Activated CD4-positive, alpha-beta T cell treated with anti-CD3 and anti-CD28 coated beads, Interleukin-2, amount 10 ng/mL, durations not matched to agents 7 days and 5 days (primary cell): Measurements from ENCODE around the gene CCDC30. TPM values are rescaled to one million over a fixed set of nuclear protein-coding genes. Genes with fewer than 3 reads are reported as not detected.
"Not testable (repeated sequence)": the region's sequence is repeated elsewhere in the genome, so short reads cannot be mapped to it uniquely, and the experiment has no call there.

Experiments used
- CTCF ChIA-PET: fragments of 350-600 bp; sonication (Branson Sonifier 250); formaldehyde crosslinking; loops from one replicate; lab custom pipeline; 2021; ENCODE audit warnings: antibody characterized with exemption; lab: Charles Lee
- POLR2A ChIA-PET: fragments of 350-600 bp; sonication (Branson Sonifier 250); formaldehyde crosslinking; loops from one replicate; lab custom pipeline; 2021; ENCODE audit warnings: antibody characterized with exemption; lab: Charles Lee
- DNase-seq: peaks from one replicate; pipeline ENCODE4 v3.0.0-alpha.2; 2020
- H3K27ac Mint-ChIP-seq: one replicate; pipeline ENCODE4 v1.8.0; 2021; ENCODE audit warnings: mild to moderate bottlenecking, moderate library complexity, mixed read lengths
- H3K27me3 Mint-ChIP-seq: one replicate; pipeline ENCODE4 v1.8.0; 2021; ENCODE audit warnings: mixed read lengths
- H3K36me3 Mint-ChIP-seq: one replicate; pipeline ENCODE4 v1.8.0; 2021; ENCODE audit warnings: low read depth, mixed read lengths
- H3K4me1 Mint-ChIP-seq: one replicate; pipeline ENCODE4 v1.8.0; 2021; ENCODE audit warnings: mixed read lengths
- H3K4me3 Mint-ChIP-seq: one replicate; pipeline ENCODE4 v1.8.0; 2021; ENCODE audit warnings: mild to moderate bottlenecking, moderate library complexity, mixed read lengths
- H3K9me3 Mint-ChIP-seq: one replicate; pipeline ENCODE4 v1.8.0; 2021; ENCODE audit warnings: mixed read lengths
- total RNA-seq, 2 experiments: library from RNA; stranded (reverse); gene quantifications; one replicate each; pipeline ENCODE4 v1.2.3, GENCODE V29; 2021

The CCDC30 gene
- total RNA-seq, 2 experiments from 2014 or later = 1.4 to 2.2 TPM

- no peak overlapping the region for H3K27ac Mint-ChIP-seq
- peaks cover 36% of the 10 kb centered on the region for H3K36me3 Mint-ChIP-seq
- no peak overlapping the region for H3K4me3 Mint-ChIP-seq
- no peak for DNase-seq
- ChIA-PET POLR2A (no interaction called here), CTCF (interaction anchor here (1.2 to 3.0 kb wide), 2 partner anchors 8 to 18 kb away, joined by 3 to 18 read pairs; no protein-coding TSS in a partner anchor)
- peaks cover 28% of the 10 kb centered on the region for H3K4me1 Mint-ChIP-seq
- no peaks in the 10 kb centered on the region for H3K27me3 Mint-ChIP-seq
- no peaks in the 10 kb centered on the region for H3K9me3 Mint-ChIP-seq
Observed at GRCh38 chr1:42679364-42679983, 216.4 kb downstream of the CCDC30 start.

GRCh38 chr1:42680055-42680454 is 217.0 kb downstream of the CCDC30 start:
- Mint-ChIP-seq H3K27me3 (no peaks in the 10 kb centered on the region), H3K4me3 (no peak overlapping the region), H3K27ac (no peak overlapping the region), H3K4me1 (peaks cover 33% of the 10 kb centered on the region), H3K36me3 (peaks cover 36% of the 10 kb centered on the region), H3K9me3 (no peaks in the 10 kb centered on the region)
- ChIA-PET CTCF (interaction anchor here (1.2 to 3.0 kb wide), 2 partner anchors 8 to 19 kb away, joined by 3 to 18 read pairs; no protein-coding TSS in a partner anchor), POLR2A (no interaction called here)
- DNase-seq = no peak

- POLR2A ChIA-PET = interaction anchor here (0.6 kb wide), 1 partner anchor 86 kb away, joined by 3 read pairs; the partner anchor contains the start of genes C1orf50 and P3H1
- Mint-ChIP-seq H3K27me3 (no peaks in the 10 kb centered on the region), H3K4me1 (peaks cover 43% of the 10 kb centered on the region), H3K9me3 (no peaks in the 10 kb centered on the region), H3K36me3 (peaks cover 30% of the 10 kb centered on the region), H3K4me3 (peak overlapping the region; percentile 96), H3K27ac (peak overlapping the region; percentile 98)
- DNase-seq = peak; percentile 33
- CTCF ChIA-PET = interaction anchor here (1.3 to 3.0 kb wide), 3 partner anchors 9 to 42 kb away, joined by 3 to 18 read pairs (median 5); no protein-coding TSS in a partner anchor
Observed at GRCh38 chr1:42680921-42681683, 218.0 kb downstream of the CCDC30 start.

GRCh38 chr1:42681741-42682483 is 218.8 kb downstream of the CCDC30 start, which contains the start of gene YBX1:
YBX1 (plus strand) TSS chr1:42682418; CDS start chr1:42682566, 148 bp downstream.
- CTCF ChIA-PET = interaction anchor here (0.6 to 3.0 kb wide), 7 partner anchors 10 to 82 kb away, joined by 3 to 18 read pairs (median 3); partner anchors contain the start of gene PPIH
- no peaks in the 10 kb centered on the region for H3K27me3 Mint-ChIP-seq

GRCh38 chr1:42682484-42682738 is 219.3 kb downstream of the CCDC30 start:
- DNase-seq, H3K9me3 Mint-ChIP-seq, H3K27me3 Mint-ChIP-seq: not testable (repeated sequence)
- Mint-ChIP-seq H3K27ac (peak overlapping the region; percentile 98), H3K4me1 (peaks cover 55% of the 10 kb centered on the region), H3K36me3 (peaks cover 34% of the 10 kb centered on the region), H3K4me3 (peak overlapping the region; percentile 96)
- ChIA-PET CTCF (interaction anchor here (0.9 to 3.0 kb wide), 5 partner anchors 10 to 35 kb away, joined by 3 to 18 read pairs (median 4); partner anchors contain the start of gene PPIH), POLR2A (interaction anchor here (1.0 to 1.4 kb wide), 3 partner anchors 16 to 24 kb away, joined by 3 to 5 read pairs (median 3); partner anchors contain the start of gene PPIH)

More at GRCh38 chr1:42681741-42682483, 218.8 kb downstream of the CCDC30 start, which contains the start of gene YBX1:
- Mint-ChIP-seq H3K4me3 (peak within 1 kb of the TSS; percentile 96), H3K27ac (peak within 1 kb of the TSS; percentile 98), H3K9me3 (no peaks in the 10 kb centered on the region), H3K4me1 (peaks cover 51% of the 10 kb centered on the region), H3K36me3 (peaks cover 33% of the 10 kb centered on the region)
- peak; percentile 96 for DNase-seq
- POLR2A ChIA-PET = interaction anchor here (0.6 to 1.0 kb wide), 2 partner anchors 15 to 85 kb away, joined by 3 read pairs; partner anchors contain the start of genes C1orf50 and P3H1

- peak; percentile 64 for DNase-seq
- ChIA-PET CTCF (interaction anchor here (0.5 to 3.0 kb wide), 9 partner anchors 9 to 1162 kb away, joined by 3 to 18 read pairs (median 3); partner anchors contain the start of genes P3H1 and PPIH), POLR2A (interaction anchor here (1.0 to 1.4 kb wide), 3 partner anchors 16 to 25 kb away, joined by 3 to 5 read pairs (median 3); partner anchors contain the start of gene PPIH)
- peak overlapping the region; percentile 92 for H3K27ac Mint-ChIP-seq
- H3K9me3 Mint-ChIP-seq = no peaks in the 10 kb centered on the region
- no peaks in the 10 kb centered on the region for H3K27me3 Mint-ChIP-seq
- H3K36me3 Mint-ChIP-seq = peaks cover 38% of the 10 kb centered on the region
- peaks cover 60% of the 10 kb centered on the region for H3K4me1 Mint-ChIP-seq
- H3K4me3 Mint-ChIP-seq = peak overlapping the region; percentile 91
Observed at GRCh38 chr1:42682739-42683531, 219.8 kb downstream of the CCDC30 start.

GRCh38 chr1:42684139-42684538 is 221.1 kb downstream of the CCDC30 start:
- CTCF ChIA-PET = interaction anchor here (0.8 to 1.1 kb wide), 2 partner anchors 18 to 27 kb away, joined by 4 read pairs; partner anchors contain the start of gene PPIH
- Mint-ChIP-seq H3K4me1 (peaks cover 70% of the 10 kb centered on the region), H3K36me3 (peaks cover 44% of the 10 kb centered on the region), H3K27ac (peak overlapping the region; percentile 92), H3K27me3 (no peaks in the 10 kb centered on the region), H3K9me3 (no peaks in the 10 kb centered on the region), H3K4me3 (peak overlapping the region; percentile 91)
- POLR2A ChIA-PET = interaction anchor here (0.6 kb wide), 2 partner anchors 10 to 26 kb away, joined by 3 to 4 read pairs; no protein-coding TSS in a partner anchor
- peak; percentile 17 for DNase-seq

GRCh38 chr1:42686418-42686817 is 223.3 kb downstream of the CCDC30 start:
- Mint-ChIP-seq H3K36me3 (peaks cover 45% of the 10 kb centered on the region), H3K9me3 (no peaks in the 10 kb centered on the region), H3K27me3 (no peaks in the 10 kb centered on the region), H3K4me1 (peaks cover 76% of the 10 kb centered on the region), H3K4me3 (peak overlapping the region; percentile 21), H3K27ac (no peak overlapping the region)
- ChIA-PET CTCF (interaction anchor here (0.6 kb wide), 2 partner anchors 786 to 875 kb away, joined by 3 read pairs; no protein-coding TSS in a partner anchor), POLR2A (no interaction called here)
- no peak for DNase-seq

GRCh38 chr1:42689912-42690311 is 226.8 kb downstream of the CCDC30 start:
- ChIA-PET CTCF (interaction anchor here (1.6 kb wide), 1 partner anchor 29 kb away, joined by 4 read pairs; no protein-coding TSS in a partner anchor), POLR2A (interaction anchor here (0.8 kb wide), 1 partner anchor 12 kb away, joined by 3 read pairs; no protein-coding TSS in a partner anchor)
- no peak overlapping the region for H3K4me3 Mint-ChIP-seq
- H3K9me3 Mint-ChIP-seq = no peaks in the 10 kb centered on the region
- H3K4me1 Mint-ChIP-seq = peaks cover 84% of the 10 kb centered on the region
- no peak overlapping the region for H3K27ac Mint-ChIP-seq
- peaks cover 52% of the 10 kb centered on the region for H3K36me3 Mint-ChIP-seq
- no peak for DNase-seq
- no peaks in the 10 kb centered on the region for H3K27me3 Mint-ChIP-seq

- peaks cover 54% of the 10 kb centered on the region for H3K36me3 Mint-ChIP-seq
- H3K4me3 Mint-ChIP-seq = no peak overlapping the region
- POLR2A ChIA-PET = no interaction called here
- peak overlapping the region; percentile 13 for H3K27ac Mint-ChIP-seq
- DNase-seq = no peak
- H3K27me3 Mint-ChIP-seq = no peaks in the 10 kb centered on the region
- H3K9me3 Mint-ChIP-seq = no peaks in the 10 kb centered on the region
- H3K4me1 Mint-ChIP-seq = peaks cover 82% of the 10 kb centered on the region
- CTCF ChIA-PET = interaction anchor here (1.6 kb wide), 1 partner anchor 30 kb away, joined by 4 read pairs; no protein-coding TSS in a partner anchor
Observed at GRCh38 chr1:42690477-42691156, 227.5 kb downstream of the CCDC30 start.

GRCh38 chr1:42691157-42691498 is 228.0 kb downstream of the CCDC30 start:
- Mint-ChIP-seq H3K36me3 (peaks cover 59% of the 10 kb centered on the region), H3K4me1 (peaks cover 78% of the 10 kb centered on the region), H3K4me3 (no peak overlapping the region), H3K9me3 (no peaks in the 10 kb centered on the region), H3K27me3 (no peaks in the 10 kb centered on the region), H3K27ac (no peak overlapping the region)
- DNase-seq = no peak
- POLR2A ChIA-PET = no interaction called here
- CTCF ChIA-PET = interaction anchor here (1.6 kb wide), 1 partner anchor 30 kb away, joined by 4 read pairs; no protein-coding TSS in a partner anchor
